MM.1S (cell line): ENCODE results near the gene UST.
"Not testable (repeated sequence)": the region's sequence is repeated elsewhere in the genome, so short reads cannot be mapped to it uniquely, and the experiment has no call there.

Source experiments
- CTCF ChIP-seq: fragments of 300-600 bp; sonication (generic); IDR thresholded peaks from 2 replicates; pipeline ENCODE4 v1.5.1; 2016; ENCODE audit warnings: antibody characterized with exemption, low read length, mixed read lengths
- EZH2 ChIP-seq: fragments of 300-600 bp; sonication (generic); optimal IDR thresholded peaks from 2 replicates; pipeline ENCODE3; 2017; ENCODE audit warnings: low read depth, mild to moderate bottlenecking, antibody characterized with exemption, low read length, mixed read lengths
- EZH2phosphoT487 ChIP-seq: fragments of 300-600 bp; sonication (generic); IDR thresholded peaks from 2 replicates; pipeline ENCODE4 v1.6.1; 2018; ENCODE audit warnings: antibody characterized with exemption, low read length

GRCh38 chr6:148764259-148765020, 17.6 kb downstream of the UST start:
- not testable (repeated sequence) for TF ChIP-seq CTCF, EZH2phosphoT487, EZH2
